Left renal cortex interstitium (tissue), 4 donors: ENCODE results near the gene NDUFC2. TPM values are rescaled to one million over a fixed set of nuclear protein-coding genes. Genes with fewer than 3 reads are reported as not detected.
"Not testable (repeated sequence)": the region's sequence is repeated elsewhere in the genome, so short reads cannot be mapped to it uniquely, and the experiment has no call there.

Experiments used
- DNase-seq, 4 donors: peaks; one replicate each; pipeline ENCODE4 v3.0.0-alpha.2; 2013; ENCODE audit warnings: low read depth in 4 of 4, low spot score in 2 of 4, missing footprints in 1 of 4
- polyA plus RNA-seq, 4 donors: library from polyadenylated mRNA; unstranded; fragments of 120-200 nt; gene quantifications; one replicate each; pipeline ENCODE4 v1.2.1, GENCODE V29; 2013; ENCODE audit not compliant: insufficient read length in 4 of 4

NDUFC2 gene
- polyA plus RNA-seq, 4 donors, result 143 to 218 (median 152) TPM

GRCh38 chr11:78056093-78056492 is 23.6 kb downstream of the NDUFC2 start:
- no peak for DNase-seq

DNA sequence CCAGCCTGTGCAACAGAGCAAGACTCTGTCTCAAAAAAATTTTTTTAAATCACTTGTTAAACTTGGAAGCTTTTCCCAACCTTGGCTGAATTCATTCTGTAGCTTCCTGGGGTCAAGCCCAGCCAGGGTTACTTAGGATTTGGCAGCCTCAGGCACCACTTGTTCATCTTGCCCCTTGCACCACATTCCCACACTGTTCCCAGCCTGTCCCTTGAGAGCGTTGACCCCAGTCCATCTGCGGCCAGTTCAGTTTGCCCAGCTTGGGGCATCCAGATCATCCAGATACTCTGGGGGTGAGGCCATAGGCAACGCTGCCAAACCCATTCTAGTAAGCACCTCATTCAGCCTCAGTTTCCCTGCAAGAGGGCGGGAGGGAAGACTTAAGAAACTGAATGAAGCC is 24.7 kb downstream of the NDUFC2 start:
- no peak for DNase-seq

- no peak for DNase-seq
These were observed 28.5 kb downstream of the NDUFC2 start for GRCh38 chr11:78050964-78051831.

DNA sequence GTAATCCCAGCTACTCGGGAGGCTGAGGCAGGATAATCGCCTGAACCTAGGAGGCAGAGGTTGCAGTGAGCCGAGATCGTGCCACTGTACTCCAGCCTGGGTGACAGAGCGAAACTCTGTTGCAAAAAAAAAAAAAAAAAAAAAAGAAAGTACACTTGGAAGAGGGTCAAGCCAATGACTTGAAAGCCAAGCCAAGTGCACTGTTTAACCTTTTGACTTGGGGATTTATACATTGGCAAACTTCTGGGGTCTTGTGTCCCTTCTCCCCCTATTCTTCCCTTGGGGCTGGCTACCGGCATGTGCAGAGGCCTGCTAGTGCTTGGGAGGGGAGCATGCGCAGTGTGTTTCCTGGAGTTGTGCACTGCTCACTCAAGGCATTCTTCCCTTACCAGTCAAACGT is 30.3 kb downstream of the NDUFC2 start:
- no peak for DNase-seq

DNA sequence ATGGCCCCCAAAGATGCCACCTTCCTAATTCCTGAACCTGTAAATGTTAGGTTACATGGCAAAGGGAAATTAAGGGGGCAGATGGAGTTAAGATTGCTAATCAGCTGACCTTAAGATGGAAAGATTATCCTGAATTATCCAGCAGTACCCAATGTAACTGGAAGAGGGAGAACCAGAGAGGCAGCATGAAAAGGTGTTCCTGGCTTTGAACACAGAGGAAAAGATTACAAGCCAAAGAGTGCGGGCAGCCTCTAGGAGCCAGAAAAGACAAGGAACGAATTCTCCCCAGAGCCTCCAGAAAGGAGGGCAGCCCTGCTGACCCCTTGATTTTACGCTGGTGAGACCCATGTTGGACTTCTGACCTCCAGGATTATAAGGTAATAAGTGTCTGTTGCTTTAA is 31.1 kb downstream of the NDUFC2 start:
- DNase-seq, result no peak

DNA sequence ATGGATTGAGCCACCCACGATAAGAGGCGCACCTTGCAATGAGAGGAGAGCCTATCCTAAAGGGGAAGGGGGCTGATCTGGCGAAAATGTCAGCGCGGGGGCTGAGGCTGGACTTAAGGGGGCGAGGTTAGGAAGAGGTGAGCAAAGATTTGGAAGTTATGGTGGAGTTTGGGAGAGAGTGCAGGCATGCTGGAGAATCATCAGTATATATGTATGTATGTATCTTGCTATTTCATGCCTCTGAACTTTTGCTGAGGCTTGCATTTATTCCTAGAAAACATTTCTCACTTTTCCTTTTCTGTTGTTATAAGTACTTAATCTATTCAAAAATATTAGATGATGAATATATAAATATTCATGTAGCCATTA is 33.2 kb downstream of the NDUFC2 start:
- DNase-seq, result no peak

DNA sequence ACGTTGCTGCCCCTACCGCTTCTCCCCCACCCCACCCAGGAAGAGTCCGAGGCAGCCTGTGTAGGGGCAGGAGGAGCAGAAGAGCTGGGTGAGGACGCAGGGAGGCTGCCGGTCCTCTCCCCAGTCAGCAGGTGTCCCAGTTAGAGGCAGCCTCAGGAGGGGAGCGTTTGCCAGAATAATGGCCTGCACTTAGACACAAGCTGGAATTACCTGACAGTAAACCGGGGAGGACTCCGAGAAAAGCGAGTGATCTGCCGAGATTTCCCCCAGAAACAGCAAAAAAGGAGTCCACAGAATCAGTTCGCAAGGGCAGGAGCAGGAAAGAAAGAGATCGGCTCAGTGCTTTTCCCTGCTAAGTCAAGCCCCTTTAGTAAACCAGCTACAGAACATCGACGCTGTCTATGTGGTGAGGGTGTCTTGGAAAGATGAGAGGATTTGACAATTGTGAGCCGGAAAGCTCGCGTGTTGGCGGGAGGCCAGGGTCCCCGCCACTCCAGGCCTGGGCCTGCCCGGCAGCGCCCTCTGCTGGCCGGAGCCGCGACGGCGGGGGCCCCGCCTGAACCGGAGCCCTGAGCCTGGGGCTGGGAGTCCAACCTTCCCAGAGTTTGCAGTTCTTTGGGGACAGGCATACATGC is 33.7 kb downstream of the NDUFC2 start:
- DNase-seq, result peak in 3 of 4 donors; percentile 72 to 78 (median 75)

- DNase-seq, result no peak
These were observed 35.0 kb downstream of the NDUFC2 start for GRCh38 chr11:78044706-78045105.

- no peak for DNase-seq
These were observed 37.7 kb downstream of the NDUFC2 start for GRCh38 chr11:78041843-78042440.

GRCh38 chr11:78041380-78041719 is 38.3 kb downstream of the NDUFC2 start:
- DNase-seq, result not testable (repeated sequence)

- no peak for DNase-seq
These were observed 38.8 kb downstream of the NDUFC2 start for GRCh38 chr11:78040691-78041379.

GRCh38 chr11:78039919-78040671 is 39.6 kb downstream of the NDUFC2 start:
- DNase-seq, result peak in 1 of 4 donors; percentile 42

- DNase-seq, result no peak
These were observed 40.2 kb downstream of the NDUFC2 start for GRCh38 chr11:78039391-78039918.

GRCh38 chr11:78038697-78039313 is 40.9 kb downstream of the NDUFC2 start:
- DNase-seq, result no peak

GRCh38 chr11:78037825-78038620 is 41.6 kb downstream of the NDUFC2 start:
- no peak for DNase-seq

DNA sequence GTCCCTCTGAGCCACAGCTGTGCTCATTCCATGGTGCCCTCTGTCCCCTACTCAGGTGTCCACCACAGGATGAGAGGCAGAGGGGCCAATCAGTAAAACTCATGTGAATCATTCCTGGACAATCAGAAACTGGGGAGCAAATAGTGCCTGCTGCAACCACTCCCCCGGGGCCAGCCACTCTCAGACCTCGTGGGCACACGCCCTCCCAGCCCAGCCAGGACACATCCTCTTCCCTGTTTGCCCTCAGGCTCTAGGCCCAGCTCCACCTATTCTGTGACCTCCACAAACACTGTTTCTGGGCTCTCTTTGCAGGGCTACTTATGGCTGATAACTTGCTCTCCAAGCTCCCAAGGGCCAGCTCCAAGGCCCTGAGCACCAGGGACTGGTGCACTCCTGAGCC is 42.6 kb downstream of the NDUFC2 start:
- no peak for DNase-seq

DNA sequence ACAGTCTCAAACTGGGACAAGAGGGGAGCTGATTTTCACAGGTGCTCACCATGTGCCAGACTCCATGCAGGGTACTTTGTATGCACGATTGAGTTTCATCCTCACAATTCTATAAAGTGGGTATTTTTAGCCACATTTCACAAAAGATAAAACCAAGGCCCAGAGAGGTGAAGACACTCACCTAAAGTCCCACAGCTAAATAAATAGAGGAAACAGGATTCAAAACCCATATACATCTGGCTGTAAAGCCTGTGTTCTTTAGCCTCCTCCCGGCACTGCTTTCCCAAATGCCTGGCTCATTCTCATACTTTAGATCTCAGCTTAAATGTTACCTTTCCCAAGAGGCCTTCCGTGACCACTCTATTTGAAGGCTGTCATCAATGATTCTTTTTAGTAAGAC is 43.3 kb downstream of the NDUFC2 start:
- DNase-seq, result no peak

DNA sequence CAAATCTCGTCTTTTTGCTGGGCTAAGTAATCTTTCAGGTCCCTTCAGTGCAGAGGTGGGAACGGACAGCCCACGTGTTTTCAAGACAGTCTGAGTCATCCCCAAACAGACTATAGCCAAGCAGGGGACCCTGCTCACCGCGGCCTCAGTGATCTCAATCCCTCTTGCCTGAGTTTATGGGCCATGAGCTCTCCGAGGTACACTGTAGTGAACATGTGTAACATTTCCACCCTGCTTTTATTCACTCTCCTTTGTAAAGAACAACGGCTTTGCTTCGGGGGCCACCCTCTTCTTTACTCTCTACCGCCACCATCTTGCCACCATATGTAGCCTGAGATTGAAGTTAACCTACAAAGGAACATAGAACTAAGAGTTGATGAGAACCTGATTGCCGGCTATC is 45.0 kb downstream of the NDUFC2 start:
- DNase-seq, result no peak

- no peak for DNase-seq
These were observed 46.6 kb downstream of the NDUFC2 start for GRCh38 chr11:78033040-78033439.
